HuH-7.5 (cell line): ENCODE data around the gene CCDC92B.

Experiments
- DNase-seq: peaks from one replicate; pipeline ENCODE4 v3.0.0; 2011; ENCODE audit warnings: low spot score

CCDC92B gene

GRCh38 chr17:2778489-2778888 is 29.0 kb upstream of the CCDC92B start:
- no peak for DNase-seq

GRCh38 chr17:2777242-2777867 is 27.9 kb upstream of the CCDC92B start:
- DNase-seq = no peak

- DNase-seq = peak; percentile 38
Measured at GRCh38 chr17:2776589-2777241, 27.3 kb upstream of the CCDC92B start.

GRCh38 chr17:2775206-2775605 is 25.8 kb upstream of the CCDC92B start:
- no peak for DNase-seq

- DNase-seq = no peak
Measured at GRCh38 chr17:2770129-2770528, 20.7 kb upstream of the CCDC92B start.

- no peak for DNase-seq
Measured at GRCh38 chr17:2758870-2759269, 9.4 kb upstream of the CCDC92B start.

GRCh38 chr17:2755891-2756724 is 6.7 kb upstream of the CCDC92B start:
- no peak for DNase-seq

GRCh38 chr17:2751491-2751890 is 2.0 kb upstream of the CCDC92B start:
- DNase-seq = no peak

GRCh38 chr17:2750721-2751120 is 1.3 kb upstream of the CCDC92B start:
- DNase-seq = no peak

- peak; percentile 83 for DNase-seq
Measured at GRCh38 chr17:2749784-2750181, 331 bp upstream of the CCDC92B start.

GRCh38 chr17:2745317-2746037 is 4.0 kb downstream of the CCDC92B start:
- no peak for DNase-seq

- DNase-seq = no peak
Measured at GRCh38 chr17:2737693-2738092, 11.8 kb downstream of the CCDC92B start.

GRCh38 chr17:2736956-2737355 is 12.5 kb downstream of the CCDC92B start:
- DNase-seq = no peak

GRCh38 chr17:2735896-2736295 is 13.6 kb downstream of the CCDC92B start:
- no peak for DNase-seq

- no peak for DNase-seq
Measured at GRCh38 chr17:2734939-2735338, 14.5 kb downstream of the CCDC92B start.

GRCh38 chr17:2731807-2732206 is 17.6 kb downstream of the CCDC92B start:
- no peak for DNase-seq

GRCh38 chr17:2730764-2731353 is 18.6 kb downstream of the CCDC92B start:
- no peak for DNase-seq

GRCh38 chr17:2724784-2725164 is 24.7 kb downstream of the CCDC92B start:
- DNase-seq = peak; percentile 66

GRCh38 chr17:2723997-2724783 is 25.3 kb downstream of the CCDC92B start:
- DNase-seq = no peak

- DNase-seq = no peak
Measured at GRCh38 chr17:2723505-2723996, 25.9 kb downstream of the CCDC92B start.

GRCh38 chr17:2722611-2723010 is 26.8 kb downstream of the CCDC92B start:
- DNase-seq = no peak
